ENCODE measurements around the gene DNAH14.

Gene DNAH14

GRCh38 chr1:225435487-225435886 is 506.0 kb downstream of the DNAH14 start:
- no peak for DNase-seq

GRCh38 chr1:225435957-225436392 is 506.5 kb downstream of the DNAH14 start:
- no peak for DNase-seq

- no peak for DNase-seq
These were observed 508.4 kb downstream of the DNAH14 start for GRCh38 chr1:225437710-225438437.

- no peak for DNase-seq
These were observed 511.1 kb downstream of the DNAH14 start for GRCh38 chr1:225440380-225441221.

- no peak for DNase-seq
These were observed 512.0 kb downstream of the DNAH14 start for GRCh38 chr1:225441314-225442122.

GRCh38 chr1:225442123-225442505 is 512.6 kb downstream of the DNAH14 start:
- DNase-seq: no peak

GRCh38 chr1:225445639-225446594 is 516.4 kb downstream of the DNAH14 start:
- DNase-seq: no peak

GRCh38 chr1:225446595-225446960 is 517.1 kb downstream of the DNAH14 start:
- DNase-seq: no peak

- no peak for DNase-seq
These were observed 517.6 kb downstream of the DNAH14 start for GRCh38 chr1:225446981-225447615.

GRCh38 chr1:225447650-225448089 is 518.2 kb downstream of the DNAH14 start:
- no peak for DNase-seq

GRCh38 chr1:225448146-225448805 is 518.8 kb downstream of the DNAH14 start:
- no peak for DNase-seq
